Measurements from ENCODE around the gene HDDC3. TPM values are rescaled to one million over a fixed set of nuclear protein-coding genes. Genes with fewer than 3 reads are reported as not detected.

The HDDC3 gene
- total RNA-seq (2014; rRNA removed; shearing (Covaris generic); ENCODE audit: low replicate concordance), result 32.6 and 51.9 TPM in 2 replicates

- DNase-seq, result peak; percentile 89
- Histone ChIP-seq H3K27me3 (no peaks in the 10 kb centered on the region), H3K4me3 (peak within 1 kb of the TSS; percentile 98), H3K36me3 (peaks cover 11% of the 10 kb centered on the region), H3K9me3 (no peaks in the 10 kb centered on the region)
Measured at GRCh38 chr15:90931828-90932659, at the start of gene HDDC3. Gene HDDC3 (minus strand): TSS chr15:90932549. CDS start chr15:90932540, 9 bp downstream.

GRCh38 chr15:90982135-90982534 lies 49.8 kb upstream of the HDDC3 start:
- H3K4me3 ChIP-seq, result no peak overlapping the region
- H3K36me3 ChIP-seq, result peaks cover 83% of the 10 kb centered on the region
- no peaks in the 10 kb centered on the region for H3K9me3 ChIP-seq
- no peaks in the 10 kb centered on the region for H3K27me3 ChIP-seq
- DNase-seq, result no peak

GRCh38 chr15:90981681-90982080 lies 49.3 kb upstream of the HDDC3 start:
- DNase-seq, result no peak
- H3K36me3 ChIP-seq, result peaks cover 88% of the 10 kb centered on the region
- no peaks in the 10 kb centered on the region for H3K9me3 ChIP-seq
- H3K27me3 ChIP-seq, result no peaks in the 10 kb centered on the region
- H3K4me3 ChIP-seq, result no peak overlapping the region

- Histone ChIP-seq H3K4me3 (no peak overlapping the region), H3K9me3 (no peaks in the 10 kb centered on the region), H3K27me3 (no peaks in the 10 kb centered on the region), H3K36me3 (peaks cover 96% of the 10 kb centered on the region)
- no peak for DNase-seq
Measured at GRCh38 chr15:90979582-90979981, 47.2 kb upstream of the HDDC3 start.

- no peak for DNase-seq
- no peaks in the 10 kb centered on the region for H3K27me3 ChIP-seq
- peaks cover 90% of the 10 kb centered on the region for H3K36me3 ChIP-seq
- no peak overlapping the region for H3K4me3 ChIP-seq
- no peaks in the 10 kb centered on the region for H3K9me3 ChIP-seq
Measured at GRCh38 chr15:90974216-90974615, 41.9 kb upstream of the HDDC3 start.

GRCh38 chr15:90972133-90972532 lies 39.8 kb upstream of the HDDC3 start:
- no peak for DNase-seq
- H3K27me3 ChIP-seq, result no peaks in the 10 kb centered on the region
- no peaks in the 10 kb centered on the region for H3K9me3 ChIP-seq
- peaks cover 94% of the 10 kb centered on the region for H3K36me3 ChIP-seq
- no peak overlapping the region for H3K4me3 ChIP-seq

GRCh38 chr15:90970274-90970673 lies 37.9 kb upstream of the HDDC3 start:
- no peaks in the 10 kb centered on the region for H3K27me3 ChIP-seq
- H3K4me3 ChIP-seq, result no peak overlapping the region
- no peak for DNase-seq
- H3K9me3 ChIP-seq, result no peaks in the 10 kb centered on the region
- H3K36me3 ChIP-seq, result peaks cover 92% of the 10 kb centered on the region

- H3K9me3 ChIP-seq, result no peaks in the 10 kb centered on the region
- peaks cover 90% of the 10 kb centered on the region for H3K36me3 ChIP-seq
- H3K4me3 ChIP-seq, result no peak overlapping the region
- no peaks in the 10 kb centered on the region for H3K27me3 ChIP-seq
- DNase-seq, result no peak
Measured at GRCh38 chr15:90968434-90968833, 36.1 kb upstream of the HDDC3 start.

GRCh38 chr15:90967206-90967605 lies 34.9 kb upstream of the HDDC3 start:
- H3K36me3 ChIP-seq, result peaks cover 88% of the 10 kb centered on the region
- H3K4me3 ChIP-seq, result no peak overlapping the region
- no peaks in the 10 kb centered on the region for H3K9me3 ChIP-seq
- DNase-seq, result no peak
- H3K27me3 ChIP-seq, result no peaks in the 10 kb centered on the region

GRCh38 chr15:90966262-90966661 lies 33.9 kb upstream of the HDDC3 start:
- DNase-seq, result no peak
- H3K9me3 ChIP-seq, result no peaks in the 10 kb centered on the region
- H3K4me3 ChIP-seq, result no peak overlapping the region
- no peaks in the 10 kb centered on the region for H3K27me3 ChIP-seq
- H3K36me3 ChIP-seq, result peaks cover 91% of the 10 kb centered on the region

GRCh38 chr15:90962021-90962420 lies 29.7 kb upstream of the HDDC3 start:
- H3K27me3 ChIP-seq, result no peaks in the 10 kb centered on the region
- H3K4me3 ChIP-seq, result no peak overlapping the region
- no peaks in the 10 kb centered on the region for H3K9me3 ChIP-seq
- no peak for DNase-seq
- peaks cover 68% of the 10 kb centered on the region for H3K36me3 ChIP-seq

GRCh38 chr15:90960298-90961091 lies 28.1 kb upstream of the HDDC3 start:
- DNase-seq, result no peak
- no peaks in the 10 kb centered on the region for H3K27me3 ChIP-seq
- H3K4me3 ChIP-seq, result no peak overlapping the region

GRCh38 chr15:90959894-90960293 lies 27.5 kb upstream of the HDDC3 start:
- H3K4me3 ChIP-seq, result no peak overlapping the region
- peak; percentile 55 for DNase-seq
- H3K36me3 ChIP-seq, result peaks cover 55% of the 10 kb centered on the region
- H3K9me3 ChIP-seq, result no peaks in the 10 kb centered on the region
- no peaks in the 10 kb centered on the region for H3K27me3 ChIP-seq

More at GRCh38 chr15:90960298-90961091, 28.1 kb upstream of the HDDC3 start:
- Histone ChIP-seq H3K36me3 (peaks cover 58% of the 10 kb centered on the region), H3K9me3 (no peaks in the 10 kb centered on the region)

GRCh38 chr15:90959028-90959595 lies 26.8 kb upstream of the HDDC3 start:
- no peak for DNase-seq
- H3K4me3 ChIP-seq, result no peak overlapping the region
- peaks cover 50% of the 10 kb centered on the region for H3K36me3 ChIP-seq
- H3K9me3 ChIP-seq, result no peaks in the 10 kb centered on the region
- no peaks in the 10 kb centered on the region for H3K27me3 ChIP-seq

GRCh38 chr15:90957791-90958190 lies 25.4 kb upstream of the HDDC3 start:
- Histone ChIP-seq H3K4me3 (no peak overlapping the region), H3K36me3 (peaks cover 46% of the 10 kb centered on the region), H3K9me3 (no peaks in the 10 kb centered on the region), H3K27me3 (no peaks in the 10 kb centered on the region)
- DNase-seq, result no peak

GRCh38 chr15:90957031-90957790 lies 24.9 kb upstream of the HDDC3 start:
- Histone ChIP-seq H3K36me3 (peaks cover 46% of the 10 kb centered on the region), H3K27me3 (no peaks in the 10 kb centered on the region), H3K9me3 (no peaks in the 10 kb centered on the region), H3K4me3 (no peak overlapping the region)
- DNase-seq, result no peak

Data from MG63 (cell line).